HCT116 (cell line): ENCODE results near the gene SRPK3.

ENCODE experiments used
- CTCF ChIP-seq, 3 experiments: fragments of 200-600 bp in 1 of 3; sonication (generic) in 1 of 3; IDR thresholded peaks in 2 of 3; conservative IDR thresholded peaks in 1 of 3; 2 replicates each; pipeline ENCODE4 v1.5.1; 2012 to 2017; ENCODE audit warnings: low read depth in 2 of 3, low read length in 2 of 3, antibody characterized with exemption in 1 of 3, borderline replicate concordance in 1 of 3, control low read depth in 1 of 3, mild to moderate bottlenecking in 1 of 3, mixed read lengths in 1 of 3, mixed run types in 1 of 3, moderate library complexity in 1 of 3; ENCODE audit not compliant: insufficient read depth in 1 of 3
- EGR1 ChIP-seq: IDR thresholded peaks from 2 replicates; pipeline ENCODE4 v1.6.1; 2012; ENCODE audit warnings: low read depth
- EZH2 ChIP-seq: fragments of 200-600 bp; sonication (generic); IDR thresholded peaks from 2 replicates; pipeline ENCODE4 v1.6.1; 2017; ENCODE audit warnings: antibody characterized with exemption, mixed run types
- EZH2phosphoT487 ChIP-seq: fragments of 200-600 bp; IDR thresholded peaks from 2 replicates; pipeline ENCODE4 v1.6.1; 2018; ENCODE audit warnings: antibody characterized with exemption, borderline replicate concordance
- FOSL1 ChIP-seq: IDR thresholded peaks from 2 replicates; pipeline ENCODE4 v1.6.1; 2012; ENCODE audit warnings: low read depth
- POLR2A ChIP-seq: IDR thresholded peaks from 2 replicates; pipeline ENCODE4 v1.7.0; 2011; ENCODE audit warnings: borderline replicate concordance; ENCODE audit not compliant: insufficient read depth, insufficient read length; ENCODE audit errors: extremely low read depth
- POLR2AphosphoS5 ChIP-seq: IDR thresholded peaks from 2 replicates; pipeline ENCODE4 v1.6.1; 2011; ENCODE audit warnings: mild to moderate bottlenecking, low read depth, low read length, moderate library complexity
- REST ChIP-seq: IDR thresholded peaks from 2 replicates; pipeline ENCODE4 v1.6.1; 2012; ENCODE audit warnings: low read depth
- SIN3A ChIP-seq: IDR thresholded peaks from 2 replicates; pipeline ENCODE4 v1.6.1; 2012; ENCODE audit warnings: low read depth
- SRF ChIP-seq: IDR thresholded peaks from 2 replicates; pipeline ENCODE4 v1.6.1; 2012; ENCODE audit warnings: low read depth
- TCF7L2 ChIP-seq: IDR thresholded peaks from 2 replicates; pipeline ENCODE4 v1.7.0; 2011; ENCODE audit warnings: borderline replicate concordance, inconsistent platforms; ENCODE audit not compliant: insufficient read depth, insufficient read length; ENCODE audit errors: extremely low read depth
- ZBTB33 ChIP-seq: IDR thresholded peaks from 2 replicates; pipeline ENCODE4 v1.6.1; 2011; ENCODE audit warnings: mild to moderate bottlenecking, low read length, moderate library complexity; ENCODE audit not compliant: insufficient replicate concordance; ENCODE audit errors: extremely low read depth
- ZFX ChIP-seq: fragments of 450-650 bp; IDR thresholded peaks from 2 replicates; pipeline ENCODE4 v1.6.1; 2017
- TF ChIP-seq, protein P1 (sequence below): IDR thresholded peaks from 2 replicates; pipeline ENCODE4 v1.6.1; 2012

DNA sequence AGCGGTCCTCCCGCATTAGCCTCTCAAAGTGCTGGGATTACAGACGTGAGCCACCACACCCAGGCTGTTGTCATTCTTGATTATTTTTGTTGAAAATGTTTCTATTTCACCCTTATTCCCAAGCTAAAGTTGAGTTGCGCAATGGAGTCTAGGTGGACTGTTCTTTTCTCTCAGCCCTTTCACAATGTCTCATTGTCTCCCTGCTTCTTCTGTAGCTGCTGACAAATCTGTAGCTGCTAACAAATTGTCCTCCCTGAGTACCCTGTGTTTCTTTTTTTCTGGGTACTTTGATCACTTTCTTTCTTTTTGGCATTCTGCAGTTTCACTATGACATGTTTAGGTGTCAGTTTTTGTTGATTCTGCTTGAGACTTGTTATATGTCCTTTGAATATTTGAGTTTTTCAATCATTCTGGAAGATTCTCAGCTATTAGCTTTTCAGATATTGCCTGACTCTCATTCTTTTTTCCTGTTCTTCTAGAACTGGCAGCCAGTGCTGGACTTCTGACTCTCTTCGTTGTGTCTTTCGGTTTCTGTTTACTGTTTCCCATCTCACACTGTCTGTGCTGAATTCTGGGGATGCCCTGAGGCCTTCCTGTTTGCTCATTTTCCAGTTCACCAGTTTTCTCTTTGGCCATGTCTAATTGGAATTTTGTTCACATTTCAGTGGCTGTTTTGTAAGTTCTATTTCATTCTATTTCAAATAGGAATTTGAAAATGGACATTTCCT is 49.6 kb upstream of the SRPK3 start:
- TF ChIP-seq SIN3A (no peak), POLR2A (no peak), POLR2AphosphoS5 (no peak), ZFX (no peak), EZH2 (no peak), EZH2phosphoT487 (no peak), EGR1 (no peak), ZBTB33 (no peak), CTCF (IDR thresholded peaks at IDR 0.05 in 2 of 3, conservative IDR thresholded peaks at IDR 0.05 in 1 of 3; ENCODE audit: borderline replicate concordance in 1 of 3, insufficient read depth in 1 of 3, low read depth in 2 of 3, low read length in 2 of 3) (no peak), REST (no peak), SRF (no peak), FOSL1 (no peak), TCF7L2 (no peak)
- TF ChIP-seq, protein P1, sequence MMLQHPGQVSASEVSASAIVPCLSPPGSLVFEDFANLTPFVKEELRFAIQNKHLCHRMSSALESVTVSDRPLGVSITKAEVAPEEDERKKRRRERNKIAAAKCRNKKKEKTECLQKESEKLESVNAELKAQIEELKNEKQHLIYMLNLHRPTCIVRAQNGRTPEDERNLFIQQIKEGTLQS = no peak
